HG03575 (cell line): Measurements from ENCODE around the gene LRRC43.
"Not testable (repeated sequence)": the region's sequence is repeated elsewhere in the genome, so short reads cannot be mapped to it uniquely, and the experiment has no call there.

ENCODE experiments used
- ATAC-seq: cut with Tn5 transposase; IDR thresholded peaks from one replicate; pipeline ENCODE4 v1.9.1; 2021; ENCODE audit not compliant: unreplicated experiment, insufficient number of reproducible peaks, low FRiP score; ENCODE audit errors: extremely low read depth

Gene LRRC43

DNA sequence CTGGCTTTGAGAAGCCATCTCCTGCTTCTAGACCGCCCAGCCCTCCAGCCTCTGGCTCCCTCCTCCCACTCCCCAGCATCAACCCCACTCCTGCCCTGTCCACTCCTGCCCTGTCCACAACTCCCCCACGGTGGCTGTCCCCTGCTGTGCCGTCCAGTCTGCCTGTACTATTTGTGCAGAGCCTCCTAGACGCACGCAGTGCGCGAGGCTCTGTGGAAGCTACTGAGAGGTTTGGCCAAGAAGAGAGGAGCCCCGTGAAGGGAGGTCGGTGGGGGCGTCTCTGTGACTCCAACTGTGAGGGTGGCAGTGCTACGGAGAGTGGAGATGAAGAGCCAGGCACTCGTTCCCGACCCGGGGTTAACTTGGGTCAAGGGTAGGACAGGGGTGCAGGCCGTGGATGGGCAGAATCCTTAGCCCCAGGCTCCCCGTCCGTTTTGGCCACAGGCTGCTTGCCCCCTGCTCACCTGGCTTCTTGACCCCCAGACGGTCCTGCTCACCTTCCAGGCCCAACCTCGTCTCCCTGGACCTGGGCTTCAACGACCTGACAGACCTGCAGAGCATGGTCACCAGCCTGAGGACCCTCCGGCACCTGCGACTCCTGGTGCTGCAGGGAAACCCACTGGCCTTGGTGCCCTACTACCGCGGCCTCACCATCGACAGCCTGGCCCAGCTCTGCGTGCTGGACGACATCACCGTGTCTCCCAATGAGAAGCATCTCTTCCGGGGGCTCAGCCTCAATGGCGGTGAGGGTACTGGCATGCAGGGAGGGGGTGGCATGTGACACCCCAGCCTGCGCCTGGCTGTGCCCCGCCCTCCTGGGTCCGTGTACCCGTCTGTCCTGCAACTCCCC lies 6.9 kb downstream of the LRRC43 start:
- no peak for ATAC-seq

GRCh38 chr12:122190842-122191668 lies 8.1 kb downstream of the LRRC43 start:
- no peak for ATAC-seq

- no peak for ATAC-seq
These were observed 9.5 kb downstream of the LRRC43 start for GRCh38 chr12:122192441-122192840.

DNA sequence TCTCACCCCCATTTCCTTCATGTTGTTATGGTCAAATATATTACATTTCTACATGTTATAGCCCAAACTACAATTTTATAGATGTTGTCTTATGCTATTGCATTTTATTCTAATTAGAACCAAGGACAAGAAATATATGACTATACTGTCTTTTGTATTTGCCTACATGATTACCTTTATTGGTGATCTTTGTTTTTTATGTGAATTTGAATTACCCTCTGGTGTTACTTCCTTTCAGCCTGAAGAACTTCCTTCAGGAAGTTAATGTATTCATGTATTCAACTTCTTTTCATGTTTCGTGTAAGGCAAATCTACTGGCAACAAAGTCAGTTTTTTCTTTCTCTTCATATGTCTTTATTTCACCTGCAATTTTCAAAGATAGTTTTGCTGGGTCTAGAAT lies 11.9 kb downstream of the LRRC43 start:
- no peak for ATAC-seq

- ATAC-seq: no peak
These were observed 12.5 kb downstream of the LRRC43 start for GRCh38 chr12:122195405-122195804.

- no peak for ATAC-seq
These were observed 14.7 kb downstream of the LRRC43 start for GRCh38 chr12:122197612-122197966.

- no peak for ATAC-seq
These were observed 16.8 kb downstream of the LRRC43 start for GRCh38 chr12:122199484-122200355.

- ATAC-seq: no peak
These were observed 17.7 kb downstream of the LRRC43 start for GRCh38 chr12:122200541-122201175.

- no peak for ATAC-seq
These were observed 18.5 kb downstream of the LRRC43 start for GRCh38 chr12:122201381-122201780.

GRCh38 chr12:122202017-122202416 lies 19.1 kb downstream of the LRRC43 start:
- no peak for ATAC-seq

DNA sequence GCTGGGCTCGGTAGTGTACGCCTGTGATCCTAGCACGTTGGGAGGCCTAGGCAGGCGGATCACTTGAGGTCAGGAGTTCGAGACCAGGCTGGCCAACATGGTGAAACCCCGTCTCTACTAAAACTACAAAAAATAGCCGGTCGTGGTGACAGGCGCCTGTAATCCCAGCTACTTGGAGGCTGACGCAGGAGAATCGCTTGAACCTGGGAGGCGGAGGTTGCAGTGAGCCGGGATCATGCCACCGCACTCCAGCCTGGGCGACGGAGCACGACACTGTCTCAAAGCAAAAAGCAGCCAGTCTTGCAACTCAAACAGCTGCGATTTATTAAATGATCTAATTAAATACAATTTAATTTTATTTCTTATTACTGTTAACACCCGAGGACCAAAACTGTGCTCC lies 19.9 kb downstream of the LRRC43 start:
- ATAC-seq: not testable (repeated sequence)

DNA sequence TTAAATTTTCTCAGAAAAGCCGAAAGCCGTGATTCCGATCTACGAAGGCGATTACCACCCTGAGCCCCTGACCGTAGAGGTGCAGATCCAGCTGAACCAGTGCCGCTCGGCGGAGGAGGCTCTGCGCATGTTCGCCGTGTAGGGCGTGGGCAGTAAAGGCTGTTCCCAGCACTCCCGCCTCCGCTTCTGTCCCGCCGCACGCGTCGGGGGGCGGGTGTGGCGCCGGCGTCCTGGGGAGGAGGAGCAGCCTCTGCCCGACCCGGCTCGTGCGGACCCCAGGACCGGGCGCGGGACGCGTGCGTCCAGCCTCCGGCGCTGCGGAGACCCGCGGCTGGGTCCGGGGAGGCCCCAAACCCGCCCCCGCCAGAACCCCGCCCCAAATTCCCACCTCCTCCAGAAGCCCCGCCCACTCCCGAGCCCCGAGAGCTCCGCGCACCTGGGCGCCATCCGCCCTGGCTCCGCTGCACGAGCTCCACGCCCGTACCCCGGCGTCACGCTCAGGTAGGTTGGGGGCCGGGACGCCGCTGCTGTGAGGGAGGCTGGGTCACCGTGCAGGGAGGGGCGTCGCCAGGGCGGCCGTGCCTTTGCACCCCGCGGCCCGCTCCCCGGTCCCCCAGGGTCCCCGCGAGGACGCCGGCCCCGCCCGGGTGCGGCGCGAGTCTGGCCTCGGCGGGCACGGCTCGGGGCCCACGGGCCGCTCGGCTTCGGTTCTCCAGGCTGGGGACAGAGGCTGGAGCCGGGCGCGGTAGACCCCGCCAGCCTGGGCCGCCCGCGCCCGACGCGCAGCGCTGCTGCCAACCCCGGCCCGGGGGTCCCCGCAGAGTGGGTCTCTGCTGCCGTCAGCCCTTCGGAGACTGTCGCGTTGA lies 20.6 kb downstream of the LRRC43 start, which contains the start of gene B3GNT4:
TSS of gene B3GNT4 (plus strand) at position 409 of the 866 bp plus-strand sequence. CDS start 910 bp downstream, outside the sequence.
- no peak for ATAC-seq

DNA sequence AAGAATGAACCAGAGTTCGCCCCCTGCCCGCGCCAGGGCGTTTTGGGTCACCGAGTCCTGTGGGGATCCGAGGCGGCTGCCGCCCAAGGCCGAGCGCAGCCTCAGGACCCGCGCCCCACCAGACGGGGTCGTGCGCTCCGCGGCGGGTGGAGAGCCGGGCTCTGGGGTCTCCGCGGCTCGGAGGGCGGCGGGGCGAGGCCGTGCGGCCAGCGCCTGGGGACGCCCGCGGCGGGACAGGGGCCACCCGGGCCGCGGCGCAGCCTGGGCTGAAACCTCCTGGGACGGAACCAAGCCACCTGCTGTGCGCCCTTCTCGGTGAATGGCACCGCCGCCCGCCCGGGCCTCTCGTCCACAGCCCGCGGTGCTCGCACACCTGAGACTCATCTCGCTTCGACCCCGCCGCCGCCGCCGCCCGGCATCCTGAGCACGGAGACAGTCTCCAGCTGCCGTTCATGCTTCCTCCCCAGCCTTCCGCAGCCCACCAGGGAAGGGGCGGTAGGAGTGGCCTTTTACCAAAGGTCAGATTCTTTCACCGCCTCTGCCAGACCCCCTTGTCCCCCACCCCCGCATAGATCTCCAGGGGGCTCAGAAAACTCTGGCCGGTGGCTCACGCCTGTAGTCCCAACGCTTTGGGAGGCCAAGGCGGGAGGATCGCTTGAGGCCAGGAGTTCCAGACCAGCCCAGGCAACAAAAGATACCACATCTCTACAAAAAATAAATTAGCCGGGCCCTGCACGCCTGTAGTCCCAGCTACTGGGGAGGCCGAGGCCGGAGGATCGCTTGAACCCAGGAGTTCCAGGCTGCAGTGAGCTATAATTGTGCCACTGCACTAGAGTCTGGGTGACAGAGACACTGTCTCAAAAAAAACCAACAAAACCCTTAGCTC lies 21.5 kb downstream of the LRRC43 start:
- no peak for ATAC-seq

DNA sequence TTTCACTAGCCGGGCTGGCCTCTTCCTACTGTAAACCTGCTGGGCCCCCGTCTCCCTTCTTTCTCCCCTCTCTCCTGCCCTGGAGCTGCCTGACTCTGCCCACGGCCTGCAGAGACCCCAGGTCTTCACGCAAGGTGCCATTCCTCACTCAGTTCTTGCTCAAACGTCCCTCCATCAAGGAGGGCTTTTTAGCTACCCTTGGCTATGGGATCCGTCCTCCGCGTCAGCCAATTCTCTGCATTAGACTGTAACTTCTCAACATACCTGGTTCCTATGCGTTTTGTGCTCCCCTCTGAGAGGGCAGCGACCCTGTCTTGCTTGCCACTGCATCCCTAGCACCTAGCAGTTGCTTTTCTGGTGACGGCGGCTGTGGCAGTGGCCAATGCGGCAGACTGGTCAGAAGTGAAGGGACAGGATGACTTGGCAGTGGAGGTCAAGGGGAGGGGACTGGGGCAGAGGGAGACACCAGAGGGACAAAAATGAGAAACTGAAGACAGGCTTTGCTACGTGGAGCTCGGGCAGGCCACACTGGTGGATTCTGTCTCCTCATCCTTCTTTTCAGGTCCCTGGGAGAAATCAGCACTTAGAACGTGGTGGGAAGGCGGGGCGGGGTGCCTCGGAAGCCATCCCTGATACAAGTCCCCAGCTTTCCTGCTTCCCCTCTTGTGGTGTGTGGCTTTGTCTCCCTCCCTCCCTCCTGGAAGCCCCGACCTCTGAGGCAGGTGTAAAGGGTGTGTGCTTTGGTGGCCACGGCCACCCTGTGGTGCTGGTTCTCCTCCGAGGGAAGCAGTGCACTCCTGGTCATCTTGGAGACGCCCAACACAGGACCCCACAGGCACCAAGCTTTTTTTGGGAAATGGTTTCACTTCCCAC lies 22.4 kb downstream of the LRRC43 start:
- no peak for ATAC-seq

DNA sequence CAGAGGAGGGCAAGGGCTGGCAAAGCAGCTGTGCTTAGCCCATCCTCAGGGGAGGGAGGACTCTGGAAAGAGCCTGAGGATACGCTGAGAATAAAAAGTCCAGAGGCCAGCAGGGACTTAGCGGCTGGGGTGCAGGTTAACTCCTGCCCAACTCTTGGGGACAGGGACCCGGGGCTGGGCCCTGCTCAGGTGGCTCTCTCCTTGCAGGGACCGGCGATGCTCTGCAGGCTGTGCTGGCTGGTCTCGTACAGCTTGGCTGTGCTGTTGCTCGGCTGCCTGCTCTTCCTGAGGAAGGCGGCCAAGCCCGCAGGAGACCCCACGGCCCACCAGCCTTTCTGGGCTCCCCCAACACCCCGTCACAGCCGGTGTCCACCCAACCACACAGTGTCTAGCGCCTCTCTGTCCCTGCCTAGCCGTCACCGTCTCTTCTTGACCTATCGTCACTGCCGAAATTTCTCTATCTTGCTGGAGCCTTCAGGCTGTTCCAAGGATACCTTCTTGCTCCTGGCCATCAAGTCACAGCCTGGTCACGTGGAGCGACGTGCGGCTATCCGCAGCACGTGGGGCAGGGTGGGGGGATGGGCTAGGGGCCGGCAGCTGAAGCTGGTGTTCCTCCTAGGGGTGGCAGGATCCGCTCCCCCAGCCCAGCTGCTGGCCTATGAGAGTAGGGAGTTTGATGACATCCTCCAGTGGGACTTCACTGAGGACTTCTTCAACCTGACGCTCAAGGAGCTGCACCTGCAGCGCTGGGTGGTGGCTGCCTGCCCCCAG lies 23.4 kb downstream of the LRRC43 start:
- no peak for ATAC-seq
